HepG2 (cell line): Measurements from ENCODE around the gene DUSP12. TPM values are rescaled to one million over a fixed set of nuclear protein-coding genes. Genes with fewer than 3 reads are reported as not detected.

ENCODE experiments used
- BCL6 ChIP-seq: IDR thresholded peaks from 2 replicates; pipeline ENCODE4 v1.6.1; 2016; ENCODE audit warnings: missing genetic modification reagents, missing compliant biosample characterization
- CREB1 ChIP-seq, 2 experiments: fragments of 450-650 bp in 1 of 2; IDR thresholded peaks; 2 replicates each; pipeline ENCODE4 v1.6.1; 2016 to 2017; ENCODE audit warnings: control low read depth in 1 of 2, mild to moderate bottlenecking in 1 of 2, missing compliant biosample characterization in 1 of 2, missing genetic modification characterization in 1 of 2
- FOXC1 ChIP-seq: sonication (generic); formaldehyde crosslinking; IDR thresholded peaks from 2 replicates; pipeline ENCODE4 v1.8.0; 2022; ENCODE audit warnings: mild to moderate bottlenecking, missing genetic modification reagents, borderline replicate concordance
- HNRNPH1 ChIP-seq: fragments of 200-400 bp; formaldehyde crosslinking; optimal IDR thresholded peaks from 2 replicates; pipeline ENCODE3; 2017; ENCODE audit warnings: mild to moderate bottlenecking, low read depth, low read length
- MBNL3 ChIP-seq: fragments of 250-450 bp; sonication (Bioruptor Pico); conservative IDR thresholded peaks from 2 replicates; pipeline ENCODE4 v1.8.0; 2022; ENCODE audit warnings: mild to moderate bottlenecking, inconsistent platforms
- polyA plus RNA-seq, 8 experiments: library from polyadenylated mRNA; depleted of rRNA in 3 of 8; stranded (reverse) in 7 of 8; unstranded in 1 of 8; fragments of >200 nt; fragmentation: Illumina TruSeq in 4 of 8; extraction: Trizol in 4 of 8; gene quantifications; 2 replicates each; pipeline versions ENCODE4 v1.2.1 to v1.2.3, GENCODE V29; 2011 to 2016; ENCODE audit warnings: low read depth in 4 of 8, missing spikeins in 1 of 8, mixed read lengths in 1 of 8; ENCODE audit not compliant: insufficient read depth in 1 of 8
- total RNA-seq, 5 experiments: library from RNA; depleted of rRNA; stranded (reverse); fragments of >200 nt; fragmentation: Illumina TruSeq; extraction: Trizol; gene quantifications; 2 replicates each; pipeline ENCODE4 v1.2.3, GENCODE V29; 2016; ENCODE audit warnings: low read depth in 1 of 5
- TF ChIP-seq, protein P1 (sequence below): sonication (generic); formaldehyde crosslinking; IDR thresholded peaks from 2 replicates; pipeline ENCODE4 v1.9.0; 2021; ENCODE audit warnings: mild to moderate bottlenecking, missing genetic modification reagents
- TF ChIP-seq, protein P2 (sequence below): sonication (generic); formaldehyde crosslinking; IDR thresholded peaks from 2 replicates; pipeline ENCODE4 v1.5.0; 2020; ENCODE audit warnings: mild to moderate bottlenecking, missing genetic modification reagents, borderline replicate concordance
- TF ChIP-seq, protein P3 (sequence below): sonication (generic); formaldehyde crosslinking; IDR thresholded peaks from 2 replicates; pipeline ENCODE4 v1.4.0; 2020; ENCODE audit warnings: missing genetic modification reagents
- TF ChIP-seq, protein P4 (sequence below): sonication (generic); formaldehyde crosslinking; IDR thresholded peaks from 2 replicates; pipeline ENCODE4 v1.8.0; 2022; ENCODE audit warnings: missing genetic modification reagents, mild to moderate bottlenecking, borderline replicate concordance

The DUSP12 gene
- total and polyA plus RNA-seq, 2 of the 13 experiments (the other 11 are each of a cell fraction or from before 2014, with no cell fraction given) = 36.7 to 37.1 TPM

DNA sequence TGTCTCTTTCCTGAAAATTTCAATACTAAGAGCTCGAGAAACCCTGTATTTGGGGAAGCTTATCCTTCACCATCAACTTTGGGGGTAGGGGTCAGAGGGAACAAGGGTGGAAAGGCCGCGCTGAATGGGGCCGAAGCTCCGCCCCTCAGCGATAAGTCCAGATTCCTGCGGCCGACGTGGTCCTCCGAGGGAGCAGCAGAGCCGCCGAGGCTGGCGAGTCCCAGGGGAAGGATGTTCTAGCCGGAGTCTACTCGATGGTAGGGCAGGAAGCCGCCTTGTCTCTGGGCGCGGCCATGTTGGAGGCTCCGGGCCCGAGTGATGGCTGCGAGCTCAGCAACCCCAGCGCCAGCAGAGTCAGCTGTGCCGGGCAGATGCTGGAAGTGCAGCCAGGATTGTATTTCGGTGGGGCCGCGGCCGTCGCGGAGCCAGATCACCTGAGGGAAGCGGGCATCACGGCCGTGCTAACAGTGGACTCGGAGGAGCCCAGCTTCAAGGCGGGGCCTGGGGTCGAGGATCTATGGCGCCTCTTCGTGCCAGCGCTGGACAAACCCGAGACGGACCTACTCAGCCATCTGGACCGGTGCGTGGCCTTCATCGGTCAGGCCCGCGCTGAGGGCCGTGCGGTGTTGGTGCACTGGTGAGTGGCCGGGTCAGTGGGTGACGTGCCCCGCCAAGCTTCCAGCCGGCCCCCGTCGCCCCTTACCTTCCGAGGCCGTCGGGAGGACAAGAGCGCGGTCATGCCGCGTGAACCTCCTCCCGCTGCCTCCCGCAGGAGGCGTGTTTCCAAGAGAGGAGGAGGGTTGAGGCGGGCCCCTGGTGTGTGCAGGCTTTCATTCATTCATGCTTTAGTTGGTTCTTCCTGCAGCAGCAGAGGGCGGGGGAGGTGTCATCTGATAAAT is at the start of gene DUSP12 (continued):
- TF ChIP-seq, protein P1, sequence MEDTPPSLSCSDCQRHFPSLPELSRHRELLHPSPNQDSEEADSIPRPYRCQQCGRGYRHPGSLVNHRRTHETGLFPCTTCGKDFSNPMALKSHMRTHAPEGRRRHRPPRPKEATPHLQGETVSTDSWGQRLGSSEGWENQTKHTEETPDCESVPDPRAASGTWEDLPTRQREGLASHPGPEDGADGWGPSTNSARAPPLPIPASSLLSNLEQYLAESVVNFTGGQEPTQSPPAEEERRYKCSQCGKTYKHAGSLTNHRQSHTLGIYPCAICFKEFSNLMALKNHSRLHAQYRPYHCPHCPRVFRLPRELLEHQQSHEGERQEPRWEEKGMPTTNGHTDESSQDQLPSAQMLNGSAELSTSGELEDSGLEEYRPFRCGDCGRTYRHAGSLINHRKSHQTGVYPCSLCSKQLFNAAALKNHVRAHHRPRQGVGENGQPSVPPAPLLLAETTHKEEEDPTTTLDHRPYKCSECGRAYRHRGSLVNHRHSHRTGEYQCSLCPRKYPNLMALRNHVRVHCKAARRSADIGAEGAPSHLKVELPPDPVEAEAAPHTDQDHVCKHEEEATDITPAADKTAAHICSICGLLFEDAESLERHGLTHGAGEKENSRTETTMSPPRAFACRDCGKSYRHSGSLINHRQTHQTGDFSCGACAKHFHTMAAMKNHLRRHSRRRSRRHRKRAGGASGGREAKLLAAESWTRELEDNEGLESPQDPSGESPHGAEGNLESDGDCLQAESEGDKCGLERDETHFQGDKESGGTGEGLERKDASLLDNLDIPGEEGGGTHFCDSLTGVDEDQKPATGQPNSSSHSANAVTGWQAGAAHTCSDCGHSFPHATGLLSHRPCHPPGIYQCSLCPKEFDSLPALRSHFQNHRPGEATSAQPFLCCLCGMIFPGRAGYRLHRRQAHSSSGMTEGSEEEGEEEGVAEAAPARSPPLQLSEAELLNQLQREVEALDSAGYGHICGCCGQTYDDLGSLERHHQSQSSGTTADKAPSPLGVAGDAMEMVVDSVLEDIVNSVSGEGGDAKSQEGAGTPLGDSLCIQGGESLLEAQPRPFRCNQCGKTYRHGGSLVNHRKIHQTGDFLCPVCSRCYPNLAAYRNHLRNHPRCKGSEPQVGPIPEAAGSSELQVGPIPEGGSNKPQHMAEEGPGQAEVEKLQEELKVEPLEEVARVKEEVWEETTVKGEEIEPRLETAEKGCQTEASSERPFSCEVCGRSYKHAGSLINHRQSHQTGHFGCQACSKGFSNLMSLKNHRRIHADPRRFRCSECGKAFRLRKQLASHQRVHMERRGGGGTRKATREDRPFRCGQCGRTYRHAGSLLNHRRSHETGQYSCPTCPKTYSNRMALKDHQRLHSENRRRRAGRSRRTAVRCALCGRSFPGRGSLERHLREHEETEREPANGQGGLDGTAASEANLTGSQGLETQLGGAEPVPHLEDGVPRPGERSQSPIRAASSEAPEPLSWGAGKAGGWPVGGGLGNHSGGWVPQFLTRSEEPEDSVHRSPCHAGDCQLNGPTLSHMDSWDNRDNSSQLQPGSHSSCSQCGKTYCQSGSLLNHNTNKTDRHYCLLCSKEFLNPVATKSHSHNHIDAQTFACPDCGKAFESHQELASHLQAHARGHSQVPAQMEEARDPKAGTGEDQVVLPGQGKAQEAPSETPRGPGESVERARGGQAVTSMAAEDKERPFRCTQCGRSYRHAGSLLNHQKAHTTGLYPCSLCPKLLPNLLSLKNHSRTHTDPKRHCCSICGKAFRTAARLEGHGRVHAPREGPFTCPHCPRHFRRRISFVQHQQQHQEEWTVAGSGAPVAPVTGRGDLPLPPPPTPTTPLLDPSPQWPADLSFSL (CRISPR knock-in tag) = no peak
- TF ChIP-seq FOXC1 (CRISPR knock-in tag) (peak; percentile 85; the same call in 1 of the 2 replicates), BCL6 (CRISPR knock-in tag) (peak; percentile 8; the same call in 1 of the 2 replicates), HNRNPH1 (no peak), CREB1 (IDR thresholded peaks at IDR 0.05) (no peak), CREB1 (CRISPR knock-in tag; IDR thresholded peaks at IDR 0.05) (no peak), MBNL3 (no peak)
- TF ChIP-seq, protein P2, sequence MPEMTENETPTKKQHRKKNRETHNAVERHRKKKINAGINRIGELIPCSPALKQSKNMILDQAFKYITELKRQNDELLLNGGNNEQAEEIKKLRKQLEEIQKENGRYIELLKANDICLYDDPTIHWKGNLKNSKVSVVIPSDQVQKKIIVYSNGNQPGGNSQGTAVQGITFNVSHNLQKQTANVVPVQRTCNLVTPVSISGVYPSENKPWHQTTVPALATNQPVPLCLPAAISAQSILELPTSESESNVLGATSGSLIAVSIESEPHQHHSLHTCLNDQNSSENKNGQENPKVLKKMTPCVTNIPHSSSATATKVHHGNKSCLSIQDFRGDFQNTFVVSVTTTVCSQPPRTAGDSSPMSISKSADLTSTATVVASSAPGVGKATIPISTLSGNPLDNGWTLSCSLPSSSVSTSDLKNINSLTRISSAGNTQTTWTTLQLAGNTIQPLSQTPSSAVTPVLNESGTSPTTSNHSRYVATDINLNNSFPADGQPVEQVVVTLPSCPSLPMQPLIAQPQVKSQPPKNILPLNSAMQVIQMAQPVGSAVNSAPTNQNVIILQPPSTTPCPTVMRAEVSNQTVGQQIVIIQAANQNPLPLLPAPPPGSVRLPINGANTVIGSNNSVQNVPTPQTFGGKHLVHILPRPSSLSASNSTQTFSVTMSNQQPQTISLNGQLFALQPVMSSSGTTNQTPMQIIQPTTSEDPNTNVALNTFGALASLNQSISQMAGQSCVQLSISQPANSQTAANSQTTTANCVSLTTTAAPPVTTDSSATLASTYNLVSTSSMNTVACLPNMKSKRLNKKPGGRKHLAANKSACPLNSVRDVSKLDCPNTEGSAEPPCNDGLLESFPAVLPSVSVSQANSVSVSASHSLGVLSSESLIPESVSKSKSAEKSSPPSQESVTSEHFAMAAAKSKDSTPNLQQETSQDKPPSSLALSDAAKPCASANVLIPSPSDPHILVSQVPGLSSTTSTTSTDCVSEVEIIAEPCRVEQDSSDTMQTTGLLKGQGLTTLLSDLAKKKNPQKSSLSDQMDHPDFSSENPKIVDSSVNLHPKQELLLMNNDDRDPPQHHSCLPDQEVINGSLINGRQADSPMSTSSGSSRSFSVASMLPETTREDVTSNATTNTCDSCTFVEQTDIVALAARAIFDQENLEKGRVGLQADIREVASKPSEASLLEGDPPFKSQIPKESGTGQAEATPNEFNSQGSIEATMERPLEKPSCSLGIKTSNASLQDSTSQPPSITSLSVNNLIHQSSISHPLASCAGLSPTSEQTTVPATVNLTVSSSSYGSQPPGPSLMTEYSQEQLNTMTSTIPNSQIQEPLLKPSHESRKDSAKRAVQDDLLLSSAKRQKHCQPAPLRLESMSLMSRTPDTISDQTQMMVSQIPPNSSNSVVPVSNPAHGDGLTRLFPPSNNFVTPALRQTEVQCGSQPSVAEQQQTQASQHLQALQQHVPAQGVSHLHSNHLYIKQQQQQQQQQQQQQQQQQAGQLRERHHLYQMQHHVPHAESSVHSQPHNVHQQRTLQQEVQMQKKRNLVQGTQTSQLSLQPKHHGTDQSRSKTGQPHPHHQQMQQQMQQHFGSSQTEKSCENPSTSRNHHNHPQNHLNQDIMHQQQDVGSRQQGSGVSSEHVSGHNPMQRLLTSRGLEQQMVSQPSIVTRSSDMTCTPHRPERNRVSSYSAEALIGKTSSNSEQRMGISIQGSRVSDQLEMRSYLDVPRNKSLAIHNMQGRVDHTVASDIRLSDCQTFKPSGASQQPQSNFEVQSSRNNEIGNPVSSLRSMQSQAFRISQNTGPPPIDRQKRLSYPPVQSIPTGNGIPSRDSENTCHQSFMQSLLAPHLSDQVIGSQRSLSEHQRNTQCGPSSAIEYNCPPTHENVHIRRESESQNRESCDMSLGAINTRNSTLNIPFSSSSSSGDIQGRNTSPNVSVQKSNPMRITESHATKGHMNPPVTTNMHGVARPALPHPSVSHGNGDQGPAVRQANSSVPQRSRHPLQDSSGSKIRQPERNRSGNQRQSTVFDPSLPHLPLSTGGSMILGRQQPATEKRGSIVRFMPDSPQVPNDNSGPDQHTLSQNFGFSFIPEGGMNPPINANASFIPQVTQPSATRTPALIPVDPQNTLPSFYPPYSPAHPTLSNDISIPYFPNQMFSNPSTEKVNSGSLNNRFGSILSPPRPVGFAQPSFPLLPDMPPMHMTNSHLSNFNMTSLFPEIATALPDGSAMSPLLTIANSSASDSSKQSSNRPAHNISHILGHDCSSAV (CRISPR knock-in tag) = no peak; the same call in 1 of the 2 replicates
- TF ChIP-seq, protein P3, sequence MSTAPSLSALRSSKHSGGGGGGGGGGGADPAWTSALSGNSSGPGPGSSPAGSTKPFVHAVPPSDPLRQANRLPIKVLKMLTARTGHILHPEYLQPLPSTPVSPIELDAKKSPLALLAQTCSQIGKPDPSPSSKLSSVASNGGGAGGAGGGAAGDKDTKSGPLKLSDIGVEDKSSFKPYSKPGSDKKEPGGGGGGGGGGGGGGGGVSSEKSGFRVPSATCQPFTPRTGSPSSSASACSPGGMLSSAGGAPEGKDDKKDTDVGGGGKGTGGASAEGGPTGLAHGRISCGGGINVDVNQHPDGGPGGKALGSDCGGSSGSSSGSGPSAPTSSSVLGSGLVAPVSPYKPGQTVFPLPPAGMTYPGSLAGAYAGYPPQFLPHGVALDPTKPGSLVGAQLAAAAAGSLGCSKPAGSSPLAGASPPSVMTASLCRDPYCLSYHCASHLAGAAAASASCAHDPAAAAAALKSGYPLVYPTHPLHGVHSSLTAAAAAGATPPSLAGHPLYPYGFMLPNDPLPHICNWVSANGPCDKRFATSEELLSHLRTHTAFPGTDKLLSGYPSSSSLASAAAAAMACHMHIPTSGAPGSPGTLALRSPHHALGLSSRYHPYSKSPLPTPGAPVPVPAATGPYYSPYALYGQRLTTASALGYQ (CRISPR knock-in tag) = no peak
- TF ChIP-seq, protein P4, sequence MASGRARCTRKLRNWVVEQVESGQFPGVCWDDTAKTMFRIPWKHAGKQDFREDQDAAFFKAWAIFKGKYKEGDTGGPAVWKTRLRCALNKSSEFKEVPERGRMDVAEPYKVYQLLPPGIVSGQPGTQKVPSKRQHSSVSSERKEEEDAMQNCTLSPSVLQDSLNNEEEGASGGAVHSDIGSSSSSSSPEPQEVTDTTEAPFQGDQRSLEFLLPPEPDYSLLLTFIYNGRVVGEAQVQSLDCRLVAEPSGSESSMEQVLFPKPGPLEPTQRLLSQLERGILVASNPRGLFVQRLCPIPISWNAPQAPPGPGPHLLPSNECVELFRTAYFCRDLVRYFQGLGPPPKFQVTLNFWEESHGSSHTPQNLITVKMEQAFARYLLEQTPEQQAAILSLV (CRISPR knock-in tag) = peak; percentile 92
